ENCODE data around the gene BCAR3. TPM values are rescaled to one million over a fixed set of nuclear protein-coding genes. Genes with fewer than 3 reads are reported as not detected.

BCAR3 gene
- total RNA-seq, result 45.1 and 57.5 TPM in 2 replicates

GRCh38 chr1:93681101-93681988 is at the start of gene BCAR3:
Gene BCAR3 (minus strand): TSS chr1:93681837. CDS start chr1:93674930, 6,907 bp downstream.

Other genes with a start within 250 kb of the BCAR3 start
- gene FNBP1L, start 233.7 kb downstream of the BCAR3 start, total RNA-seq, result 63.4 and 82.3 TPM in 2 replicates
- gene DNTTIP2, start 197.4 kb upstream of the BCAR3 start, total RNA-seq, result 30.4 and 36.3 TPM in 2 replicates
- 17.3 and 39.0 TPM in 2 replicates for gene GCLM, start 227.6 kb upstream of the BCAR3 start, total RNA-seq

All from vein endothelial cell (primary cell).